NCI-H510A (cell line): ENCODE measurements around the gene NIFK.
A peak's percentile ranks its signal among the peaks of the same experiment; 100 is the strongest.
"Not testable (repeated sequence)": the region's sequence is repeated elsewhere in the genome, so short reads cannot be mapped to it uniquely, and the experiment has no call there.

Source experiments
- DNase-seq: peaks from one replicate; lab custom pipeline; 2025; lab: John Stamatoyannopoulos, UW

NIFK gene

DNA sequence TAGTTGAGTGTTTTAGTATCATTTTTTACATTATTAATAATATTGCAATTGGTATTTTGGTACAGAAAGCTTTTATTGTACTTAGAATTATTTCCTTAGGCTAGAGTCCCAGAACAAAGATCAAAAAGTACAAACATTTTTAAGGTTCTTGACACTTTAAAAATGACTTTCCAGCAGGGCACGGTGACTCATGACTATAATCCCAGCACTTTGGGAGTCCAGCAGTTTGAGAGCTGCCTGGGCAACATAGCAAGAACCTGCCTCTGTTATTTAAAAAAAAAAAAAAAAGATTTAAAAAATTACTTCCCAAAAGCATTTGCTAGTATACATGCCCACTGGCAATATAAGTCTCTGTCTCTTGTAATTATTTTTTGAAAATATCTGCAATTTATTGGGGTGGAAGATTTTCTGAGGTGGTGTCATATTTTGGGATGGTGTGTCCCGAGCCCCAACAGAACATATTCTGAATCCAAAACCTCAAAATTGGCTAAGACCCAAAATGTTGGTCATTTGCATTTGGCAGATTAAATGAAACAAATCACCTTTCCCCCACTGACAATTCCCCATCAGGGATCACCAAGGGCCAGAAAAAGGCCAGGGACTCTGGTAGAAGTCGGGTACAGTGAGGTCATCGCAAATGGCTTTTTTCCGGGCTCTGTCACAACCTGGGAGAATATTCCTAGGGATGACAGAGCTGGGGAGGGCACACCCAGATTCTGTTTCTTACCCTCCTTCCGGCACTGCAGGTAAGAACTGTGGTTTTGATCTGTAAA, 42.1 kb downstream of the NIFK start:
- no peak for DNase-seq

DNA sequence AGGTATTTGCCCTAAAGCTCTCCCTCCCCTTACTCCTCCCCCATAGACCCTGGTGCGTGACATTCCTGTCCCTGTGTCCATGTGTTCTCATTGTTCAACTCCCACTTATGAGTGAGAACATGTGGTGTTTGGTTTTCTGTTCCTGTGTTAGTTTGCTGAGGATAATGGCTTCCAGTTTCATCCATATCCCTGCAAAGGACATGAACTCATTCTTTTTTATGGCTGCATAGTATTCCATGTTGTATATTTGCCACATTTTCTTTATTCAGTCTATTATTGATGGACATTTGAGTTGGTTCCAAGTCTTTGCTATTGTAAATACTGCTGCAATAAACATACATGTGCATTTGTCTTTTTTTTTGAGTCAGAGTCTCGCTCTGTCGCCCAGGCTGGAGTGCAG, 46.1 kb downstream of the NIFK start:
- DNase-seq, result not testable (repeated sequence)

DNA sequence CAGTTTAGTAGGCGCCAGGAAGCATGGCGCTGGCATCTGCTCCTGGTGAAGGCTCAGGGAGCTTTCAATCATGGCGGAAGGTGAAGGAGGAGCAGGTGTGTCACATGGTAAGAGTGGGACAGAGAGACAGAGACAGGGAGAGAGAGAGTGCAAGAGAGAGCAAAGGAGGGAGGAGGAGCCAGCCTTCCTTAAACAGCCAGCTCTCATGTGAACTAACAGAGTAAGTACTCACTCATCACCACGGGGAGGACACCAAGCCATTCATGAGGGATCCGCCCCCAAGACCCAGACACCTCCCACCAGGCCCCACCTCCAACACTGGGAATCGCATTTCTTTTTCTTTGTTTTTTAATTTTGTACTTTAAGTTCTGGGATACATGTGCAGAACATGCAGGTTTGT, 46.6 kb downstream of the NIFK start:
- no peak for DNase-seq

DNA sequence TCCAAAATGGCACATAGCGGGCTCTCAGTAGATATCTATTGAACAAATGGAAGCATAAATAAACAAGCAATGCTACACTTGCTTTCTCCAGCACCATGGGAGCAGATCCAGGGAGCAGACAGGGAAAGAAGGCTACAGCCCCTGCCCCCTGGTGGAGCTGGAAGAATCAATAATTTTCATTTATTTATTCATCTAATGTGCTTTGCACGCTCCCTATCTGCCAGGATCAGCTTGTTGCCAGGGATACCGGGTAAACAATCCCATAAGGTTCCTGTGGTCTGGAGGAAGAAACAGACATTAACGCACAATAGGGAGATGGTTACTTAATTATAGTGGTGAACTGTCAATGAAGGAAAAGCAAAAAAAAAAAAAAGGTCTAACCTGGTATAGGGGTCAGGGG, 47.3 kb downstream of the NIFK start:
- peak; percentile 7 for DNase-seq

DNA sequence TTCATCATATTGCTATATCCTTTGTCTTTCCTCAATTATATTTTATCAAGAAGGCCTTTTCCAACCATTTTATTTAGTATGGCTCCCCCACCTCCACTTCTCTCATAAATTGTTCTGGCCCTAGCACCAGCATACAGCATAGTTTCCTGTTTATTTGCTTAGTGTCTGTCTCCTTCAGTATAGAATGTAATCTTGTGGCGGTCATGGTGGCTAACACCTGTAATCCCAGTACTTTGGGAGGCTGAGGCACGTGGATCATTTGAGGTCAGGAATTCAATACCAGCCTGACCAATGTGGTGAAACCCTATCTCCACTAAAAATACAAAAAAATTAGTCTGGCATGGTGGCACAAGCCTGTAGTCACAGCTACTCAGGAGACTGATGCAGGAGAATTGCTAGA, 47.9 kb downstream of the NIFK start:
- no peak for DNase-seq

DNA sequence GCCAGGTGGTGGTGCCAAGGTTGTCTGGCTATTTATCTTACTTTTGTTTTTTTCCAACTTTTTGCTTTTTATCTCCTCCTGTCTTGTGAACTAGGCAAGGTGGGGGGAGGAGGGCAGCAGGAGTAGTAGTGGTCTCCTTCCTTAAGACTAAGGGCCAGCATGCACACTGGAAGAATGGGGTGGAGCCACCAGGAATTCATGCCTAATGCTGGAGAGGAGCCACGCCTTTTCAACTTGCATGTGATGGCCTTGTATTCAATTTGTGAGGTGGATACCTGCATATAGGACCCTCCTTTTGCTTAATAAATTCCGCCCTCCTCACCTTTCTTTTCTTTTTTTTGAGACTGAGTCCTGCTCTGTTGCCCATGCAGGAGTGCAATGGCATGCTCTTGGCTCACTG, 49.8 kb downstream of the NIFK start:
- DNase-seq, result no peak

DNA sequence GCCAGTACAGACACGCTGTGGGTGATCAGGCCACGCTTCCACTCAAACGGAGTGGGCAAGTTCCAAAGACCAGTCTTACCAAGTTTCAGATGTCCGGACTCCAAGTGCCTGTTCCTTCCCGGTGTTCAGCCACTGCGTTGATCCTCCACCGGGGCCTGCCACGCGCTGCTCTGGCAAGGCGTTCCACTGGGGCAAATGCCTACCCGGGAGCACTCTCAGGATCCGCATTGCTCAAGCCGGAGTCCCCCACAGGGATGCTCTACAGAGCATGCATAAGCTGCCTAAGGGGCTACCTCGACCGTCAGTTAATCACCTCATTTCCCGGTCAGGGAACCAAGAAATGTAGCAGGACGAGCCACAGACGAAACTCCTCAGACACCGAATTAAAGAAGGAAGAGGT, 50.5 kb downstream of the NIFK start:
- no peak for DNase-seq

DNA sequence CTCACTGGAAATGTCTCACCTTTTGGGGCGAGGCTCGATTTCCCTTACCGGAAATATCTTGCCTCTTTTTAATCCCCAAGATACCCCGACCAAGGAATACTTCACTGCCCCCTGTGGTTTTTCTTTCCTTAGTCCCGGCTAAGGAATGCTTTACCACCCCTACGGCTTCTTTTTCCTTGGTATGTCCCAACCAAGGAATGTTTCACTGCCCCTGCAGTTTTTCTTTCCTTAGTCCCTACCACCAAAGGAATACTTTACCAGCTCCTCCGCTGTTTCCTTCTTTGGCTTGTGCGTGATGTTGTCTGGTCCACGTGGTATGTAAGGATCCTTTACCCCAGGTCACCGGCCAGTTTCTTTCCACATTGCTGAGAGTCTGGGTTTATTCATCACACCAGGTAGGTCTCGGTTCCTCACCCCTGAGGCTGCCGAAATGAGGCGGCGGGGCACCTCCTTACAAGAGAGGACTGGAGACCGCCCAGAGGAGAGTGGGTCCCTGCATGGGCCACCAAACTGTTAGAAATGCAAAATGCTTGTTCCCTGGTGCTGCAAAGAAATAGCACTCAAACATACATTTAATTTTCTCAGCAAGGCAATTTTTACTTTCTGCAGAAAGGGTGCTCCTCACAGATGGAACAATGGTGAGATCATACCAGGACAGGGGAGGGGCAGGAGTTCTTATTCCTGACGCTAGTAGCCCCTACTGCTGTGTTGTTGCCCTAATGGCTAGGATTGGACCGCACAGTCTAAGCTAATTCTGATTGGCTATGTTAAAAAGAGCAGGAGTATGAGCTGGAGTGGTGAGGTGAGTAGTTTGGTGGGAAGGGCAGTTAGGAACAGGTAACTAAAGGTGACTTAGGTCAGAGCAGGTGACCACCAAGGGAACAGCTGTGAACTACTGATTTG, 54.0 kb downstream of the NIFK start:
- DNase-seq, result no peak

DNA sequence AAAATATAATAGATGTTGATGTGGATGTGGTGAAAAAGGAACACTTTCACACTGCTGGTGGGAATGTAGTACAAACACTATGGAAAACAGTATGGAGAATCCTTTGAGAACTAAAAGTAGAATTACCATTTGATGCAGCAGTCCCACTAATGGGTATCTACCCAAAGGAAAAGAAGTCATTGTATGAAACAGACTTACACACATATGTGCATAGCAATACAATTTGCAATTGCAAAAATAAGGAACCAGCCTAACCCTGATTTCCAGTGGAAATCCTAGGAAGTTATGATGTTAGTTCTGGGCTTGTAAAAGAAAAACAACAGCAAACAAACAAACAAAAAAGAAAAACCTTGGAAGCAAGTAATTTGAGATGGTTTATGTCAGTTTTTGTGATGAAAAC, 58.8 kb downstream of the NIFK start:
- DNase-seq, result no peak
